GM23338 (cell line): ENCODE measurements around the gene TDG. TPM values are rescaled to one million over a fixed set of nuclear protein-coding genes. Genes with fewer than 3 reads are reported as not detected.

ENCODE experiments used
- ATAC-seq: fragments of 200-7000 bp; cut with Tn5 transposase; 3 replicates; pipeline ENCODE4 v1.9.1; 2020
- DNase-seq: peaks from one replicate; pipeline ENCODE4 v3.0.0-alpha.2; 2015; ENCODE audit warnings: low spot score
- H2AFZ ChIP-seq: fragments of 200-600 bp; sonication (generic); 2 replicates; pipeline ENCODE4 v1.8.0; 2016; ENCODE audit warnings: antibody characterized with exemption, mild to moderate bottlenecking, moderate library complexity
- H3F3A ChIP-seq: fragments of 200-600 bp; sonication (generic); replicated peaks from 2 replicates; pipeline ENCODE4 v1.8.0; 2017; ENCODE audit warnings: antibody characterized with exemption, mixed run types, low read depth
- H3K27ac ChIP-seq: fragments of 200-600 bp; sonication (generic); 2 replicates; pipeline ENCODE4 v1.6.1; 2016; ENCODE audit warnings: low read depth
- H3K27me3 ChIP-seq: fragments of 200-600 bp; sonication (generic); 2 replicates; pipeline ENCODE4 v1.8.0; 2016; ENCODE audit warnings: mild to moderate bottlenecking, mixed run types, moderate library complexity; ENCODE audit not compliant: insufficient read depth
- H3K36me3 ChIP-seq: fragments of 200-600 bp; sonication (generic); 2 replicates; pipeline ENCODE4 v1.8.0; 2016; ENCODE audit warnings: mild to moderate bottlenecking; ENCODE audit not compliant: insufficient read depth
- H3K4me1 ChIP-seq: fragments of 200-600 bp; sonication (generic); 2 replicates; pipeline ENCODE4 v1.8.0; 2016; ENCODE audit warnings: mild to moderate bottlenecking, moderate library complexity; ENCODE audit not compliant: insufficient read depth
- H3K4me2 ChIP-seq: fragments of 200-600 bp; sonication (generic); 2 replicates; pipeline ENCODE4 v1.7.1; 2017; ENCODE audit warnings: mixed run types
- H3K4me3 ChIP-seq: fragments of 200-600 bp; sonication (generic); 2 replicates; pipeline ENCODE4 v1.6.1; 2016; ENCODE audit warnings: mixed run types
- H3K79me2 ChIP-seq: fragments of 200-600 bp; sonication (generic); replicated peaks from 2 replicates; pipeline ENCODE4 v1.8.0; 2017; ENCODE audit warnings: mild to moderate bottlenecking; ENCODE audit not compliant: insufficient read depth
- H3K9me2 ChIP-seq: fragments of 200-600 bp; sonication (generic); 2 replicates; pipeline ENCODE4 v1.8.0; 2017; ENCODE audit not compliant: insufficient read depth
- H4K20me1 ChIP-seq: fragments of 200-600 bp; sonication (generic); replicated peaks from 2 replicates; pipeline ENCODE4 v1.8.0; 2017; ENCODE audit warnings: mild to moderate bottlenecking; ENCODE audit not compliant: insufficient read depth
- H3K27ac Mint-ChIP-seq: 2 replicates; pipeline ENCODE4 v1.8.0; 2020; ENCODE audit warnings: inconsistent platforms, mild to moderate bottlenecking, moderate library complexity, mixed read lengths
- H3K27me3 Mint-ChIP-seq: 3 replicates; pipeline ENCODE4 v1.8.0; 2022; ENCODE audit warnings: low read depth, mild to moderate bottlenecking, moderate library complexity, mixed read lengths, inconsistent platforms; ENCODE audit not compliant: insufficient read depth, poor library complexity
- H3K36me3 Mint-ChIP-seq: 3 replicates; pipeline ENCODE4 v1.8.0; 2021; ENCODE audit warnings: low read depth, mild to moderate bottlenecking, inconsistent platforms, moderate library complexity, mixed read lengths
- H3K4me1 Mint-ChIP-seq: 3 replicates; pipeline ENCODE4 v1.8.0; 2020; ENCODE audit warnings: mild to moderate bottlenecking, inconsistent platforms, mixed read lengths
- H3K4me3 Mint-ChIP-seq: 3 replicates; pipeline ENCODE4 v1.8.0; 2021; ENCODE audit warnings: moderate library complexity, mild to moderate bottlenecking, inconsistent platforms, mixed read lengths
- H3K9me3 Mint-ChIP-seq: 3 replicates; pipeline ENCODE4 v1.8.0; 2020; ENCODE audit warnings: moderate library complexity, mild to moderate bottlenecking, inconsistent platforms, mixed read lengths
- CREB1 ChIP-seq: fragments of 250-450 bp; sonication (Bioruptor Pico); IDR thresholded peaks from 2 replicates; pipeline ENCODE4 v1.5.0; 2020; ENCODE audit warnings: low read depth, mild to moderate bottlenecking, moderate library complexity
- EZH2 ChIP-seq: fragments of 200-600 bp; sonication (generic); IDR thresholded peaks from one replicate; pipeline ENCODE4 v1.8.0; 2017; ENCODE audit warnings: antibody characterized with exemption, mild to moderate bottlenecking, low read depth; ENCODE audit not compliant: unreplicated experiment
- EZH2phosphoT487 ChIP-seq: fragments of 200-600 bp; sonication (generic); IDR thresholded peaks from one replicate; pipeline ENCODE4 v1.8.1; 2018; ENCODE audit warnings: antibody characterized with exemption; ENCODE audit not compliant: unreplicated experiment
- JUNB ChIP-seq: IDR thresholded peaks from one replicate; pipeline ENCODE4 v1.6.1; 2016; ENCODE audit warnings: antibody characterized with exemption; ENCODE audit not compliant: unreplicated experiment
- NANOG ChIP-seq: IDR thresholded peaks from 2 replicates; pipeline ENCODE4 v1.6.1; 2016; ENCODE audit warnings: antibody characterized with exemption, borderline replicate concordance
- POLR2AphosphoS5 ChIP-seq: IDR thresholded peaks from 2 replicates; pipeline ENCODE4 v1.6.1; 2016; ENCODE audit warnings: antibody characterized with exemption, low read depth
- STAT1 ChIP-seq: IDR thresholded peaks from one replicate; pipeline ENCODE4 v1.6.1; 2016; ENCODE audit warnings: antibody characterized with exemption; ENCODE audit not compliant: unreplicated experiment
- ZNF114 ChIP-seq: fragments of 250-450 bp; sonication (Bioruptor Pico); IDR thresholded peaks from 2 replicates; pipeline ENCODE4 v1.5.0; 2020; ENCODE audit warnings: mild to moderate bottlenecking, moderate library complexity
- ZNF331 ChIP-seq: fragments of 250-450 bp; sonication (Bioruptor Pico); IDR thresholded peaks from 2 replicates; pipeline ENCODE4 v1.5.0; 2020; ENCODE audit warnings: low read depth, mild to moderate bottlenecking, moderate library complexity
- polyA plus RNA-seq: library from polyadenylated mRNA; unstranded; fragments of >200 nt; fragmentation: Nextera tagmentation; extraction: Ambion mirVana; gene quantifications from 2 replicates; pipeline ENCODE4 v1.2.1, GENCODE V29; 2016
- total RNA-seq: library from RNA; depleted of rRNA; stranded (reverse); fragments of >200 nt; shearing (Covaris generic); gene quantifications from 2 replicates; pipeline ENCODE4 v1.2.3, GENCODE V29; 2014
- TF ChIP-seq, protein P1 (sequence below): IDR thresholded peaks from 2 replicates; pipeline ENCODE4 v1.6.1; 2016; ENCODE audit warnings: antibody characterized with exemption
- TF ChIP-seq, protein P2 (sequence below), 2 experiments: fragments of 200-600 bp in 1 of 2; sonication (generic) in 1 of 2; conservative IDR thresholded peaks; 2 replicates each; pipeline versions ENCODE4 v1.5.1 to v1.6.1; 2016 to 2017; ENCODE audit warnings: antibody characterized with exemption in 2 of 2, low read depth in 2 of 2, mild to moderate bottlenecking in 2 of 2, moderate library complexity in 1 of 2
- TF ChIP-seq, protein P3 (sequence below): fragments of 250-450 bp; sonication (Bioruptor Pico); IDR thresholded peaks from 2 replicates; pipeline ENCODE4 v1.5.0; 2020; ENCODE audit warnings: mild to moderate bottlenecking, moderate library complexity
- TF ChIP-seq, protein P4 (sequence below): IDR thresholded peaks from one replicate; pipeline ENCODE4 v1.6.1; 2018; ENCODE audit warnings: antibody characterized with exemption; ENCODE audit not compliant: unreplicated experiment

The TDG gene
- total and polyA plus RNA-seq, 2 experiments from 2014 or later: 57.0 to 66.2 TPM

DNA sequence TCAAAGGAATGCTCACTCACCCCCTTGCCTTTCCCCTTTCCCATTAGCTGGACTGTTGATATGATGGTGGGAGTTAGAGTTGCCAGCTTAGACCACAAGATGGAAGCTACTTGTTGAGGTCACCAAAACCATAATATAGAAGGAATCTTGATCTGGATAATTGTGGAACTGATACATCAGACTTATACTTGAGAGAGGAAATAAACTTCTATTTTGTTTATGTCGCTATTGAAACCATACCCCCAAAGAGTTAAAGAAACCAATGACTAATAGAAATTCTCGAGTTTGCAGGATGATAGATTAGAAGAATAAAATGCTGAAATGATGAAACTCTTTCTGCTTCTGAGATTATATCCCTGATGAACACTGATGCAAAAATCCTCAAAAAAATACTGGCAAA is 37.9 kb downstream of the TDG start:
- Histone ChIP-seq H2AFZ (no peak overlapping the region), H3K36me3 (no peaks in the 10 kb centered on the region), H3K9me2 (no peaks in the 10 kb centered on the region), H3K27ac (no peak overlapping the region), H4K20me1 (no peaks in the 10 kb centered on the region), H3K4me1 (0 out of 2 replicates have a peak, but pooled peaks cover 4% of the 10 kb centered on the region), H3K79me2 (no peaks in the 10 kb centered on the region), H3F3A (no peaks in the 10 kb centered on the region), H3K4me2 (no peak overlapping the region), H3K27me3 (no peaks in the 10 kb centered on the region), H3K4me3 (no peak overlapping the region)
- peaks cover 2% of the 10 kb centered on the region; the same call in 1 of the 3 replicates for H3K4me1 Mint-ChIP-seq
- DNase-seq (no peak), ATAC-seq (no peak)
- TF ChIP-seq, protein P1, sequence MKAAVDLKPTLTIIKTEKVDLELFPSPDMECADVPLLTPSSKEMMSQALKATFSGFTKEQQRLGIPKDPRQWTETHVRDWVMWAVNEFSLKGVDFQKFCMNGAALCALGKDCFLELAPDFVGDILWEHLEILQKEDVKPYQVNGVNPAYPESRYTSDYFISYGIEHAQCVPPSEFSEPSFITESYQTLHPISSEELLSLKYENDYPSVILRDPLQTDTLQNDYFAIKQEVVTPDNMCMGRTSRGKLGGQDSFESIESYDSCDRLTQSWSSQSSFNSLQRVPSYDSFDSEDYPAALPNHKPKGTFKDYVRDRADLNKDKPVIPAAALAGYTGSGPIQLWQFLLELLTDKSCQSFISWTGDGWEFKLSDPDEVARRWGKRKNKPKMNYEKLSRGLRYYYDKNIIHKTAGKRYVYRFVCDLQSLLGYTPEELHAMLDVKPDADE: no peak
- no peak for TF ChIP-seq NANOG
- TF ChIP-seq STAT1: no peak
- no peak for TF ChIP-seq POLR2AphosphoS5
- no peak for TF ChIP-seq CREB1 (CRISPR knock-in tag)
- TF ChIP-seq, protein P2, sequence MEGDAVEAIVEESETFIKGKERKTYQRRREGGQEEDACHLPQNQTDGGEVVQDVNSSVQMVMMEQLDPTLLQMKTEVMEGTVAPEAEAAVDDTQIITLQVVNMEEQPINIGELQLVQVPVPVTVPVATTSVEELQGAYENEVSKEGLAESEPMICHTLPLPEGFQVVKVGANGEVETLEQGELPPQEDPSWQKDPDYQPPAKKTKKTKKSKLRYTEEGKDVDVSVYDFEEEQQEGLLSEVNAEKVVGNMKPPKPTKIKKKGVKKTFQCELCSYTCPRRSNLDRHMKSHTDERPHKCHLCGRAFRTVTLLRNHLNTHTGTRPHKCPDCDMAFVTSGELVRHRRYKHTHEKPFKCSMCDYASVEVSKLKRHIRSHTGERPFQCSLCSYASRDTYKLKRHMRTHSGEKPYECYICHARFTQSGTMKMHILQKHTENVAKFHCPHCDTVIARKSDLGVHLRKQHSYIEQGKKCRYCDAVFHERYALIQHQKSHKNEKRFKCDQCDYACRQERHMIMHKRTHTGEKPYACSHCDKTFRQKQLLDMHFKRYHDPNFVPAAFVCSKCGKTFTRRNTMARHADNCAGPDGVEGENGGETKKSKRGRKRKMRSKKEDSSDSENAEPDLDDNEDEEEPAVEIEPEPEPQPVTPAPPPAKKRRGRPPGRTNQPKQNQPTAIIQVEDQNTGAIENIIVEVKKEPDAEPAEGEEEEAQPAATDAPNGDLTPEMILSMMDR (conservative IDR thresholded peaks at IDR 0.05; ENCODE audit: low read depth in 2 of 2): no peak
- no peak for TF ChIP-seq JUNB
- TF ChIP-seq, protein P3, sequence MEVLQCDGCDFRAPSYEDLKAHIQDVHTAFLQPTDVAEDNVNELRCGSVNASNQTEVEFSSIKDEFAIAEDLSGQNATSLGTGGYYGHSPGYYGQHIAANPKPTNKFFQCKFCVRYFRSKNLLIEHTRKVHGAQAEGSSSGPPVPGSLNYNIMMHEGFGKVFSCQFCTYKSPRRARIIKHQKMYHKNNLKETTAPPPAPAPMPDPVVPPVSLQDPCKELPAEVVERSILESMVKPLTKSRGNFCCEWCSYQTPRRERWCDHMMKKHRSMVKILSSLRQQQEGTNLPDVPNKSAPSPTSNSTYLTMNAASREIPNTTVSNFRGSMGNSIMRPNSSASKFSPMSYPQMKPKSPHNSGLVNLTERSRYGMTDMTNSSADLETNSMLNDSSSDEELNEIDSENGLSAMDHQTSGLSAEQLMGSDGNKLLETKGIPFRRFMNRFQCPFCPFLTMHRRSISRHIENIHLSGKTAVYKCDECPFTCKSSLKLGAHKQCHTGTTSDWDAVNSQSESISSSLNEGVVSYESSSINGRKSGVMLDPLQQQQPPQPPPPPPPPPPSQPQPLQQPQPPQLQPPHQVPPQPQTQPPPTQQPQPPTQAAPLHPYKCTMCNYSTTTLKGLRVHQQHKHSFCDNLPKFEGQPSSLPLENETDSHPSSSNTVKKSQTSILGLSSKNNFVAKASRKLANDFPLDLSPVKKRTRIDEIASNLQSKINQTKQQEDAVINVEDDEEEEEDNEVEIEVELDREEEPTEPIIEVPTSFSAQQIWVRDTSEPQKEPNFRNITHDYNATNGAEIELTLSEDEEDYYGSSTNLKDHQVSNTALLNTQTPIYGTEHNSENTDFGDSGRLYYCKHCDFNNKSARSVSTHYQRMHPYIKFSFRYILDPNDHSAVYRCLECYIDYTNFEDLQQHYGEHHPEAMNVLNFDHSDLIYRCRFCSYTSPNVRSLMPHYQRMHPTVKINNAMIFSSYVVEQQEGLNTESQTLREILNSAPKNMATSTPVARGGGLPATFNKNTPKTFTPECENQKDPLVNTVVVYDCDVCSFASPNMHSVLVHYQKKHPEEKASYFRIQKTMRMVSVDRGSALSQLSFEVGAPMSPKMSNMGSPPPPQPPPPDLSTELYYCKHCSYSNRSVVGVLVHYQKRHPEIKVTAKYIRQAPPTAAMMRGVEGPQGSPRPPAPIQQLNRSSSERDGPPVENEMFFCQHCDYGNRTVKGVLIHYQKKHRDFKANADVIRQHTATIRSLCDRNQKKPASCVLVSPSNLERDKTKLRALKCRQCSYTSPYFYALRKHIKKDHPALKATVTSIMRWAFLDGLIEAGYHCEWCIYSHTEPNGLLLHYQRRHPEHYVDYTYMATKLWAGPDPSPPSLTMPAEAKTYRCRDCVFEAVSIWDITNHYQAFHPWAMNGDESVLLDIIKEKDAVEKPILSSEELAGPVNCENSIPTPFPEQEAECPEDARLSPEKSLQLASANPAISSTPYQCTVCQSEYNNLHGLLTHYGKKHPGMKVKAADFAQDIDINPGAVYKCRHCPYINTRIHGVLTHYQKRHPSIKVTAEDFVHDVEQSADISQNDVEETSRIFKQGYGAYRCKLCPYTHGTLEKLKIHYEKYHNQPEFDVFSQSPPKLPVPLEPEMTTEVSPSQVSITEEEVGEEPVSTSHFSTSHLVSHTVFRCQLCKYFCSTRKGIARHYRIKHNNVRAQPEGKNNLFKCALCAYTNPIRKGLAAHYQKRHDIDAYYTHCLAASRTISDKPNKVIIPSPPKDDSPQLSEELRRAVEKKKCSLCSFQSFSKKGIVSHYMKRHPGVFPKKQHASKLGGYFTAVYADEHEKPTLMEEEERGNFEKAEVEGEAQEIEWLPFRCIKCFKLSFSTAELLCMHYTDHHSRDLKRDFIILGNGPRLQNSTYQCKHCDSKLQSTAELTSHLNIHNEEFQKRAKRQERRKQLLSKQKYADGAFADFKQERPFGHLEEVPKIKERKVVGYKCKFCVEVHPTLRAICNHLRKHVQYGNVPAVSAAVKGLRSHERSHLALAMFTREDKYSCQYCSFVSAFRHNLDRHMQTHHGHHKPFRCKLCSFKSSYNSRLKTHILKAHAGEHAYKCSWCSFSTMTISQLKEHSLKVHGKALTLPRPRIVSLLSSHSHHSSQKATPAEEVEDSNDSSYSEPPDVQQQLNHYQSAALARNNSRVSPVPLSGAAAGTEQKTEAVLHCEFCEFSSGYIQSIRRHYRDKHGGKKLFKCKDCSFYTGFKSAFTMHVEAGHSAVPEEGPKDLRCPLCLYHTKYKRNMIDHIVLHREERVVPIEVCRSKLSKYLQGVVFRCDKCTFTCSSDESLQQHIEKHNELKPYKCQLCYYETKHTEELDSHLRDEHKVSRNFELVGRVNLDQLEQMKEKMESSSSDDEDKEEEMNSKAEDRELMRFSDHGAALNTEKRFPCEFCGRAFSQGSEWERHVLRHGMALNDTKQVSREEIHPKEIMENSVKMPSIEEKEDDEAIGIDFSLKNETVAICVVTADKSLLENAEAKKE: no peak
- no peak for TF ChIP-seq ZNF331 (CRISPR knock-in tag)
- TF ChIP-seq ZNF114 (CRISPR knock-in tag): no peak
- TF ChIP-seq, protein P4, sequence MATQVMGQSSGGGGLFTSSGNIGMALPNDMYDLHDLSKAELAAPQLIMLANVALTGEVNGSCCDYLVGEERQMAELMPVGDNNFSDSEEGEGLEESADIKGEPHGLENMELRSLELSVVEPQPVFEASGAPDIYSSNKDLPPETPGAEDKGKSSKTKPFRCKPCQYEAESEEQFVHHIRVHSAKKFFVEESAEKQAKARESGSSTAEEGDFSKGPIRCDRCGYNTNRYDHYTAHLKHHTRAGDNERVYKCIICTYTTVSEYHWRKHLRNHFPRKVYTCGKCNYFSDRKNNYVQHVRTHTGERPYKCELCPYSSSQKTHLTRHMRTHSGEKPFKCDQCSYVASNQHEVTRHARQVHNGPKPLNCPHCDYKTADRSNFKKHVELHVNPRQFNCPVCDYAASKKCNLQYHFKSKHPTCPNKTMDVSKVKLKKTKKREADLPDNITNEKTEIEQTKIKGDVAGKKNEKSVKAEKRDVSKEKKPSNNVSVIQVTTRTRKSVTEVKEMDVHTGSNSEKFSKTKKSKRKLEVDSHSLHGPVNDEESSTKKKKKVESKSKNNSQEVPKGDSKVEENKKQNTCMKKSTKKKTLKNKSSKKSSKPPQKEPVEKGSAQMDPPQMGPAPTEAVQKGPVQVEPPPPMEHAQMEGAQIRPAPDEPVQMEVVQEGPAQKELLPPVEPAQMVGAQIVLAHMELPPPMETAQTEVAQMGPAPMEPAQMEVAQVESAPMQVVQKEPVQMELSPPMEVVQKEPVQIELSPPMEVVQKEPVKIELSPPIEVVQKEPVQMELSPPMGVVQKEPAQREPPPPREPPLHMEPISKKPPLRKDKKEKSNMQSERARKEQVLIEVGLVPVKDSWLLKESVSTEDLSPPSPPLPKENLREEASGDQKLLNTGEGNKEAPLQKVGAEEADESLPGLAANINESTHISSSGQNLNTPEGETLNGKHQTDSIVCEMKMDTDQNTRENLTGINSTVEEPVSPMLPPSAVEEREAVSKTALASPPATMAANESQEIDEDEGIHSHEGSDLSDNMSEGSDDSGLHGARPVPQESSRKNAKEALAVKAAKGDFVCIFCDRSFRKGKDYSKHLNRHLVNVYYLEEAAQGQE: no peak
- TF ChIP-seq EZH2phosphoT487: no peak
- no peak for TF ChIP-seq EZH2
- H3K27ac Mint-ChIP-seq: no peak overlapping the region
- no peak overlapping the region for H3K4me3 Mint-ChIP-seq
- peaks cover 3% of the 10 kb centered on the region for H3K9me3 Mint-ChIP-seq
- H3K27me3 Mint-ChIP-seq: peaks cover 6% of the 10 kb centered on the region
- no peaks in the 10 kb centered on the region for H3K36me3 Mint-ChIP-seq
